GM23248 (cell line): Measurements from ENCODE around the gene CHIT1. TPM values are rescaled to one million over a fixed set of nuclear protein-coding genes. Genes with fewer than 3 reads are reported as not detected.

Source experiments
- DNase-seq: peaks from one replicate; pipeline ENCODE4 v3.0.0-alpha.2; 2015
- H2AFZ ChIP-seq: fragments of 200-600 bp; sonication (generic); 2 replicates; pipeline ENCODE4 v1.6.1; 2016; ENCODE audit warnings: antibody characterized with exemption
- H3F3A ChIP-seq: fragments of 200-600 bp; sonication (generic); 2 replicates; pipeline ENCODE4 v1.6.1; 2016; ENCODE audit warnings: mild to moderate bottlenecking, antibody characterized with exemption, mixed run types; ENCODE audit not compliant: insufficient read depth
- H3K27ac ChIP-seq: fragments of 200-600 bp; sonication (generic); 2 replicates; pipeline ENCODE4 v1.5.1; 2016; ENCODE audit warnings: mild to moderate bottlenecking
- H3K27me3 ChIP-seq: fragments of 200-600 bp; sonication (generic); replicated peaks from 2 replicates; pipeline ENCODE4 v1.6.1; 2016; ENCODE audit warnings: mild to moderate bottlenecking; ENCODE audit not compliant: insufficient read depth
- H3K36me3 ChIP-seq: fragments of 200-600 bp; sonication (generic); 2 replicates; pipeline ENCODE4 v1.6.1; 2016; ENCODE audit warnings: low read depth, mild to moderate bottlenecking
- H3K4me1 ChIP-seq: fragments of 200-600 bp; sonication (generic); 2 replicates; pipeline ENCODE4 v1.6.1; 2016; ENCODE audit warnings: mild to moderate bottlenecking; ENCODE audit not compliant: insufficient read depth
- H3K4me2 ChIP-seq: fragments of 200-600 bp; sonication (generic); one replicate; pipeline ENCODE4 v1.6.1; 2016; ENCODE audit warnings: mild to moderate bottlenecking; ENCODE audit not compliant: unreplicated experiment
- H3K4me3 ChIP-seq: fragments of 200-600 bp; sonication (generic); 2 replicates; pipeline ENCODE4 v1.5.1; 2016; ENCODE audit warnings: mild to moderate bottlenecking
- H3K79me2 ChIP-seq: fragments of 200-600 bp; sonication (generic); 2 replicates; pipeline ENCODE4 v1.6.1; 2016; ENCODE audit warnings: mild to moderate bottlenecking; ENCODE audit not compliant: insufficient read depth
- H3K9ac ChIP-seq: fragments of 200-600 bp; sonication (generic); 2 replicates; pipeline ENCODE4 v1.6.1; 2016; ENCODE audit warnings: mild to moderate bottlenecking
- H3K9me2 ChIP-seq: fragments of 200-600 bp; sonication (generic); 2 replicates; pipeline ENCODE4 v1.6.1; 2016; ENCODE audit warnings: mixed run types, mild to moderate bottlenecking, moderate library complexity; ENCODE audit not compliant: insufficient read depth
- H3K9me3 ChIP-seq: fragments of 200-600 bp; sonication (generic); one replicate; pipeline ENCODE4 v1.6.1; 2017; ENCODE audit warnings: low read depth
- H4K20me1 ChIP-seq: fragments of 200-600 bp; sonication (generic); 2 replicates; pipeline ENCODE4 v1.6.0; 2016; ENCODE audit not compliant: insufficient read depth
- EZH2 ChIP-seq: fragments of 200-600 bp; sonication (generic); IDR thresholded peaks from 2 replicates; pipeline ENCODE4 v1.6.1; 2018; ENCODE audit warnings: antibody characterized with exemption, mild to moderate bottlenecking; ENCODE audit not compliant: insufficient read depth, poor library complexity, severe bottlenecking
- EZH2phosphoT487 ChIP-seq: fragments of 200-600 bp; sonication (generic); IDR thresholded peaks from 2 replicates; pipeline ENCODE4 v1.6.1; 2018; ENCODE audit warnings: antibody characterized with exemption, moderate library complexity, mild to moderate bottlenecking, low read depth; ENCODE audit not compliant: insufficient read depth
- WGBS, 2 experiments: methylation state at CpG; one replicate each; pipeline ENCODE4 v1.1.6; 2015 to 2017; ENCODE audit warnings: low lambda C conversion rate in 2 of 2, low coverage in 1 of 2; ENCODE audit errors: missing lambda C conversion rate in 2 of 2; 5-methylcytosine and 5-hydroxymethylcytosine counted together
- in situ Hi-C: fragments of 300-500 bp; cut with MboI; formaldehyde crosslinking; loops from 2 replicates; pipeline ENCODE4 v1.15.0; 2020
- polyA plus RNA-seq: library from polyadenylated mRNA; unstranded; fragments of >200 nt; fragmentation: Nextera tagmentation; extraction: Ambion mirVana; gene quantifications from 2 replicates; pipeline ENCODE4 v1.2.1, GENCODE V29; 2016
- total RNA-seq: library from RNA; depleted of rRNA; stranded (reverse); fragments of >200 nt; shearing (Covaris generic); gene quantifications from 2 replicates; pipeline ENCODE4 v1.2.3, GENCODE V29; 2014

The CHIT1 gene
- total and polyA plus RNA-seq, 2 experiments from 2014 or later = not detected

GRCh38 chr1:203211812-203212211, 17.7 kb downstream of the CHIT1 start:
- no peak for TF ChIP-seq EZH2
- TF ChIP-seq EZH2phosphoT487 = no peak
- no peaks in the 10 kb centered on the region for H3K36me3 ChIP-seq
- no peaks in the 10 kb centered on the region for H3K79me2 ChIP-seq
- DNase-seq = no peak
- H3K27me3 ChIP-seq = no peaks in the 10 kb centered on the region
- H3K4me2 ChIP-seq = no peak overlapping the region
- H2AFZ ChIP-seq = no peak overlapping the region
- WGBS, 2 experiments = 83 to 91% methylated on average over 3 of the region's 3 CpGs
- H3K27ac ChIP-seq = no peak overlapping the region
- no peaks in the 10 kb centered on the region for H4K20me1 ChIP-seq
- no peak overlapping the region for H3K4me3 ChIP-seq
- H3K9ac ChIP-seq = no peak overlapping the region
- no peaks in the 10 kb centered on the region for H3K9me3 ChIP-seq
- no peaks in the 10 kb centered on the region for H3F3A ChIP-seq
- in situ Hi-C loops = loop anchor here (10.0 kb wide), 1 partner anchor 97 kb away; no protein-coding TSS in a partner anchor
- no peaks in the 10 kb centered on the region for H3K9me2 ChIP-seq
- no peaks in the 10 kb centered on the region for H3K4me1 ChIP-seq

- H3K36me3 ChIP-seq = no peaks in the 10 kb centered on the region
- DNase-seq = no peak
- H3K4me3 ChIP-seq = no peak overlapping the region
- H3K27me3 ChIP-seq = no peaks in the 10 kb centered on the region
- no peak overlapping the region for H3K27ac ChIP-seq
- H2AFZ ChIP-seq = no peak overlapping the region
- in situ Hi-C loops = loop anchor here (10.0 kb wide), 1 partner anchor 96 kb away; no protein-coding TSS in a partner anchor
- TF ChIP-seq EZH2 = no peak
- no peak overlapping the region for H3K4me2 ChIP-seq
- H3F3A ChIP-seq = no peaks in the 10 kb centered on the region
- no peaks in the 10 kb centered on the region for H3K9me2 ChIP-seq
- H3K9ac ChIP-seq = no peak overlapping the region
- H4K20me1 ChIP-seq = no peaks in the 10 kb centered on the region
- no peaks in the 10 kb centered on the region for H3K79me2 ChIP-seq
- no peaks in the 10 kb centered on the region for H3K9me3 ChIP-seq
- no peaks in the 10 kb centered on the region for H3K4me1 ChIP-seq
Observed at GRCh38 chr1:203210988-203211387, 18.5 kb downstream of the CHIT1 start.

- Histone ChIP-seq H3K4me2 (no peak overlapping the region), H3K9me3 (no peaks in the 10 kb centered on the region), H3K4me3 (no peak overlapping the region), H2AFZ (no peak overlapping the region), H3K79me2 (no peaks in the 10 kb centered on the region), H3K9me2 (no peaks in the 10 kb centered on the region), H3K36me3 (no peaks in the 10 kb centered on the region), H3K27ac (no peak overlapping the region), H3F3A (no peaks in the 10 kb centered on the region), H3K4me1 (no peaks in the 10 kb centered on the region), H3K27me3 (no peaks in the 10 kb centered on the region), H3K9ac (no peak overlapping the region), H4K20me1 (no peaks in the 10 kb centered on the region)
- no peak for TF ChIP-seq EZH2
- TF ChIP-seq EZH2phosphoT487 = no peak
- in situ Hi-C loops = loop anchor here (10.0 kb wide), 1 partner anchor 96 kb away; no protein-coding TSS in a partner anchor
- DNase-seq = no peak
Observed at GRCh38 chr1:203210350-203210749, 19.1 kb downstream of the CHIT1 start.

DNA sequence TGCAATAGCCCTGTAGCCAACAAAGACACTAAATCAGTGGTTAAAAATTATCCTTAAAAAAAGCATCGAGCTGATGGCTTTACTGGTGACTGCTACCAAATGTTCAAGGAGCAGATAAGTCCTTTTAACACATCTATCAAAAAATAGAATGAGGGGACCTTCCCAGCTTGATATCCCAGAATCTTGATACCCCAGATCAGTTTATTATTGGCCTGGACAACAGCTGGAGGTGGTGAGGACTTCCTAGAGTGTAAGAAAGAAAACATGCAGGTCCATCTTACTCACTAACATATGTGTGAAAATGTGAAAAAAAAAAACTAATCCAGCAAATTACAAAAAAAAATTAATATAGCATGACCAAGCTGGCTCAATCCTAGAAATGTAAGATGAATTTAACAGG, 21.3 kb downstream of the CHIT1 start:
- Histone ChIP-seq H3K4me2 (no peak overlapping the region), H2AFZ (no peak overlapping the region), H3F3A (peaks cover 1% of the 10 kb centered on the region; the same call in 1 of the 2 replicates), H3K4me3 (no peak overlapping the region), H3K4me1 (no peaks in the 10 kb centered on the region), H3K27ac (no peak overlapping the region), H3K27me3 (no peaks in the 10 kb centered on the region), H3K9me3 (no peaks in the 10 kb centered on the region), H3K36me3 (no peaks in the 10 kb centered on the region), H3K9ac (no peak overlapping the region), H3K79me2 (no peaks in the 10 kb centered on the region), H3K9me2 (no peaks in the 10 kb centered on the region), H4K20me1 (no peaks in the 10 kb centered on the region)
- TF ChIP-seq EZH2 (no peak), EZH2phosphoT487 (no peak)
- in situ Hi-C loops = no loop called here
- no peak for DNase-seq
- 87 to 88% methylated on average over 1 of the region's 1 CpG for WGBS, 2 experiments

DNA sequence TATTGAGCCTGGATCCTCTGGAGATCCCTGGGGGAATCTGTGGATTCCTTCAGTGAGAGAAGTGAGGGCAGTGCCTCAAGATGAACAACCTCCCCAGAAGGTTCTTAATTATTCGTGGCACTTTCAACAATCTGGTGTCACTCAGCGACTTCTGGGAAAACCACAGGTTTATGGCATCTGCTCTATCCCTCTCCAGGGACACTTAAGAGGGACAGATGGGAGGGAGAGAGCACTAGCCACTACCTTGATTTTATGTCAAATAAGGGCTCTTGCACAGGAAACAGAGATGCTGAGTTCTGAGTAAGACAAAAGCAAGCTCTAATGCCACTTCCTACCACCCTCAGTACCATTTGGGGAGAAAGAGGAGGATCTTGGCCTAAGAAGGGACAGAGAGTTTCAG, 21.7 kb downstream of the CHIT1 start:
- H3K4me2 ChIP-seq = no peak overlapping the region
- H3K9ac ChIP-seq = no peak overlapping the region
- H2AFZ ChIP-seq = no peak overlapping the region

More for the DNA sequence above, 21.7 kb downstream of the CHIT1 start:
- Histone ChIP-seq H3K9me2 (no peaks in the 10 kb centered on the region), H3K27ac (no peak overlapping the region), H3K79me2 (no peaks in the 10 kb centered on the region), H3K9me3 (no peaks in the 10 kb centered on the region), H3K4me3 (no peak overlapping the region), H3F3A (peaks cover 6% of the 10 kb centered on the region), H3K27me3 (no peaks in the 10 kb centered on the region), H4K20me1 (no peaks in the 10 kb centered on the region), H3K4me1 (peaks cover 4% of the 10 kb centered on the region), H3K36me3 (no peaks in the 10 kb centered on the region)
- DNase-seq = no peak
- TF ChIP-seq EZH2phosphoT487 (no peak), EZH2 (no peak)
- 44 to 52% methylated on average over 2 of the region's 2 CpGs for WGBS, 2 experiments
- in situ Hi-C loops = no loop called here
